PC-3 (cell line): ENCODE data around the gene TAOK3.

Experiments used
- EZH2phosphoT487 ChIP-seq: fragments of 300-600 bp; sonication (generic); IDR thresholded peaks from 2 replicates; pipeline ENCODE4 v1.6.1; 2018; ENCODE audit warnings: mild to moderate bottlenecking, antibody characterized with exemption, low read length, borderline replicate concordance
- TF ChIP-seq, protein P1 (sequence below): fragments of 300-600 bp; sonication (generic); conservative IDR thresholded peaks from 2 replicates; pipeline ENCODE4 v1.5.1; 2017; ENCODE audit warnings: antibody characterized with exemption, low read depth, mild to moderate bottlenecking, low read length

DNA sequence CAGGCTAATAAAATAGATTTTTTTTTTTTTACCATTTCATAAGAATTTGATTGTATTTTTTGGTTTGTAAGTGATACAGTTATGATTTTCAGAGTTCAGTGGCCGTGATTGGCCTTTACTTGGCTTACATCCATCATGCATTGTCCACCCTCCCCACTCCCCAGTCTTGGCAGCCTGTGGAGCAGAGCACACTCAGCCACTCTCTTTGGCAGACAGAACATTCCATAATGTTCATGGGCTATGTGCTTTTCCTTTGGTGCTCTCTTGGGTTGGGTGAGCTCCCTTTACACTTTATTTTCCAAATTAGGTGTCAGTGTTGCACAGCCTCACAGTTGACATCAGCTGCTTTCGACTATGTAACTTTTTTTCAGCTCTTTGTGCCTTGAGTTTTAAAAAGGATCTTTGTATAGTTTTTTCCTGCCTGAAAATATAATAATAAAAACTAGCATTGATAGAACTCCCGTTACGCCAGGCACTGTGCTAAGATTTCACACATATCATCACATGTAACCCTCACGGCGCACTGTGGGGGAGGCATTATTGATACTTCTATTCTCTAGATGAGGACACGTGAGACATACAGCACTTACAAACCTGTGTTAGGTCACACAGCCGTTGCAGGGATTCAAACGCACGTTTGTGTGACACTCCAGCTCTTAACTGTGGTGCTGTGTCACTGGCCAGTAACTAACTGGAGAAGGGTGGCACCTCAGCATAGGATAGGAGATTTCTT lies 25.2 kb upstream of the TAOK3 start:
- TF ChIP-seq, protein P1, sequence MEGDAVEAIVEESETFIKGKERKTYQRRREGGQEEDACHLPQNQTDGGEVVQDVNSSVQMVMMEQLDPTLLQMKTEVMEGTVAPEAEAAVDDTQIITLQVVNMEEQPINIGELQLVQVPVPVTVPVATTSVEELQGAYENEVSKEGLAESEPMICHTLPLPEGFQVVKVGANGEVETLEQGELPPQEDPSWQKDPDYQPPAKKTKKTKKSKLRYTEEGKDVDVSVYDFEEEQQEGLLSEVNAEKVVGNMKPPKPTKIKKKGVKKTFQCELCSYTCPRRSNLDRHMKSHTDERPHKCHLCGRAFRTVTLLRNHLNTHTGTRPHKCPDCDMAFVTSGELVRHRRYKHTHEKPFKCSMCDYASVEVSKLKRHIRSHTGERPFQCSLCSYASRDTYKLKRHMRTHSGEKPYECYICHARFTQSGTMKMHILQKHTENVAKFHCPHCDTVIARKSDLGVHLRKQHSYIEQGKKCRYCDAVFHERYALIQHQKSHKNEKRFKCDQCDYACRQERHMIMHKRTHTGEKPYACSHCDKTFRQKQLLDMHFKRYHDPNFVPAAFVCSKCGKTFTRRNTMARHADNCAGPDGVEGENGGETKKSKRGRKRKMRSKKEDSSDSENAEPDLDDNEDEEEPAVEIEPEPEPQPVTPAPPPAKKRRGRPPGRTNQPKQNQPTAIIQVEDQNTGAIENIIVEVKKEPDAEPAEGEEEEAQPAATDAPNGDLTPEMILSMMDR, result no peak
- TF ChIP-seq EZH2phosphoT487, result no peak
